Chondrocyte (in vitro differentiated cells): Measurements from ENCODE around the gene KCNQ1OT1. TPM values are rescaled to one million over a fixed set of nuclear protein-coding genes. Genes with fewer than 3 reads are reported as not detected.

Source experiments
- DNase-seq: peaks from one replicate; pipeline ENCODE4 v3.0.0; 2021; ENCODE audit warnings: mixed read lengths, low spot score
- H3K27ac Mint-ChIP-seq: one replicate; pipeline ENCODE4 v1.8.0; 2021; ENCODE audit warnings: mild to moderate bottlenecking, moderate library complexity, mixed read lengths; ENCODE audit not compliant: unreplicated experiment
- H3K27me3 Mint-ChIP-seq: 2 replicates; pipeline ENCODE4 v1.8.0; 2021; ENCODE audit warnings: low read depth, mixed read lengths
- H3K36me3 Mint-ChIP-seq: 2 replicates; pipeline ENCODE4 v1.8.0; 2021; ENCODE audit warnings: low read depth, mixed read lengths
- H3K4me1 Mint-ChIP-seq: 2 replicates; pipeline ENCODE4 v1.8.0; 2021; ENCODE audit warnings: low read depth, mild to moderate bottlenecking, mixed read lengths
- H3K4me3 Mint-ChIP-seq: one replicate; pipeline ENCODE4 v1.8.0; 2021; ENCODE audit warnings: mild to moderate bottlenecking, moderate library complexity, mixed read lengths; ENCODE audit not compliant: unreplicated experiment
- H3K9me3 Mint-ChIP-seq: 2 replicates; pipeline ENCODE4 v1.8.0; 2021; ENCODE audit warnings: low read depth, mixed read lengths
- total RNA-seq: library from RNA; stranded (reverse); gene quantifications from 3 replicates; pipeline ENCODE4 v1.2.1, GENCODE V29; 2021
- TF ChIP-seq, protein P1 (sequence below): fragments of 200-600 bp; sonication (generic); IDR thresholded peaks from 2 replicates; pipeline ENCODE4 v1.5.0; 2021; ENCODE audit warnings: antibody characterized with exemption, mild to moderate bottlenecking, moderate library complexity

KCNQ1OT1 gene
- total RNA-seq, 1 donor from 2014 or later, result 2.5 TPM

GRCh38 chr11:2579315-2580060 is 120.3 kb downstream of the KCNQ1OT1 start:
- TF ChIP-seq, protein P1, sequence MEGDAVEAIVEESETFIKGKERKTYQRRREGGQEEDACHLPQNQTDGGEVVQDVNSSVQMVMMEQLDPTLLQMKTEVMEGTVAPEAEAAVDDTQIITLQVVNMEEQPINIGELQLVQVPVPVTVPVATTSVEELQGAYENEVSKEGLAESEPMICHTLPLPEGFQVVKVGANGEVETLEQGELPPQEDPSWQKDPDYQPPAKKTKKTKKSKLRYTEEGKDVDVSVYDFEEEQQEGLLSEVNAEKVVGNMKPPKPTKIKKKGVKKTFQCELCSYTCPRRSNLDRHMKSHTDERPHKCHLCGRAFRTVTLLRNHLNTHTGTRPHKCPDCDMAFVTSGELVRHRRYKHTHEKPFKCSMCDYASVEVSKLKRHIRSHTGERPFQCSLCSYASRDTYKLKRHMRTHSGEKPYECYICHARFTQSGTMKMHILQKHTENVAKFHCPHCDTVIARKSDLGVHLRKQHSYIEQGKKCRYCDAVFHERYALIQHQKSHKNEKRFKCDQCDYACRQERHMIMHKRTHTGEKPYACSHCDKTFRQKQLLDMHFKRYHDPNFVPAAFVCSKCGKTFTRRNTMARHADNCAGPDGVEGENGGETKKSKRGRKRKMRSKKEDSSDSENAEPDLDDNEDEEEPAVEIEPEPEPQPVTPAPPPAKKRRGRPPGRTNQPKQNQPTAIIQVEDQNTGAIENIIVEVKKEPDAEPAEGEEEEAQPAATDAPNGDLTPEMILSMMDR, result no peak
- Mint-ChIP-seq H3K27me3 (no peaks in the 10 kb centered on the region), H3K36me3 (no peaks in the 10 kb centered on the region), H3K27ac (no peak overlapping the region), H3K4me3 (no peak overlapping the region), H3K9me3 (no peaks in the 10 kb centered on the region), H3K4me1 (peaks cover 25% of the 10 kb centered on the region)
- peak; percentile 74 for DNase-seq

- TF ChIP-seq, protein P1, result no peak
- no peaks in the 10 kb centered on the region for H3K9me3 Mint-ChIP-seq
- H3K27me3 Mint-ChIP-seq, result no peaks in the 10 kb centered on the region
- H3K36me3 Mint-ChIP-seq, result no peaks in the 10 kb centered on the region
- no peak overlapping the region for H3K27ac Mint-ChIP-seq
- DNase-seq, result no peak
- H3K4me1 Mint-ChIP-seq, result peaks cover 25% of the 10 kb centered on the region
- no peak overlapping the region for H3K4me3 Mint-ChIP-seq
These were observed 120.9 kb downstream of the KCNQ1OT1 start for GRCh38 chr11:2578929-2579270.

- H3K36me3 Mint-ChIP-seq, result no peaks in the 10 kb centered on the region
- H3K4me1 Mint-ChIP-seq, result peaks cover 25% of the 10 kb centered on the region
- H3K4me3 Mint-ChIP-seq, result no peak overlapping the region
- H3K27me3 Mint-ChIP-seq, result no peaks in the 10 kb centered on the region
- H3K9me3 Mint-ChIP-seq, result no peaks in the 10 kb centered on the region
- TF ChIP-seq, protein P1, result no peak
- H3K27ac Mint-ChIP-seq, result no peak overlapping the region
- DNase-seq, result peak; percentile 86
These were observed 121.5 kb downstream of the KCNQ1OT1 start for GRCh38 chr11:2577991-2578928.

DNA sequence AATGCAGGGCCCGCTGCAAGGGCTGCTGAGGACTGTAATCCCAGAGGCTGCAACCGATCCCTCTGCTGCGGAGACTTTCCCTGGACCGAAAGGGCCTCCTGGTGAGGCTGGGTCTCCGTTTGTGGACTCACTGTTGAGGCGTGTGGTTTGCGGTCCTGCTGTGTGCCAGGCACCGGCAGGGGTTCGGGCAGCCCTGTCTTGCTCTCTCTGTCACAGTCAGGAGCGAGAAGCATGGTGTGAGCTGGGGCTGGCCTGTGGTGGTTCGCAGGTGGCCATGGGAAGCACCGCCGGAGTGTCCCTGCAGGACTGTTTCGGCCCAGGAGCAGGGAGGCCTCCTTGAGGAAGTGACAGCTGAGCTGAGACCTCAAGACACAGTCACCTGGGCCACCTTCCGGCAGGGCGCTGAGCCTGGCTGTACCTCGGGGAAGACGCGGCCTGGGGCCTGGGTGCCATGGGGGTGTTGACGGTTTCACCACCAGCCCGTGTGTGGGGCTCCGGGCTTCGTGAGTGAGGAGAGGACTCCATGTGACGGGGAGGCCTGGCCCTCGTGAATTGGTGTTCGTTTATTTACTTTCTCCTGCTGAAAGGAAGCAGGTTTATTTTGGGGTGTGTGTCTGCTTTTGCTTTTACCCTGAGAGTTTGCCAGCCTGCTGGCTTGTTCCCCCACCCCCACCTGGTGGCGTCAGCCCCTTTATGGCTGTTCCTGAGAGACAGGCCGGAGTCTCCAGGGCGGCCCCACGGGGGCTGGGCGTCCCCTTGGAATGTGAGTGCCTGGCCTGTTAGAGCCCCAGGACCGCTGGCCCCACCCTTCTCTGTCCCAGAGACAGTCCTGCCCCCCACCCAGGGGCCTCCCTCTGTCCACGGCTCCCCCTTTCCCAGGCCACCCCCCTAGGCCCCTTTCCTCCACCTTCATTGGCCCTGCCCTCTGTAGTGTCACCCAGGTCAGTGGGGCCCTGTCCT is 122.5 kb downstream of the KCNQ1OT1 start:
- Mint-ChIP-seq H3K4me1 (peaks cover 21% of the 10 kb centered on the region), H3K4me3 (no peak overlapping the region), H3K27ac (no peak overlapping the region), H3K9me3 (no peaks in the 10 kb centered on the region), H3K36me3 (no peaks in the 10 kb centered on the region), H3K27me3 (no peaks in the 10 kb centered on the region)
- TF ChIP-seq, protein P1, result no peak
- peak; percentile 83 for DNase-seq
